Keratinocyte (primary cell): ENCODE results near the gene WNT16. TPM values are rescaled to one million over a fixed set of nuclear protein-coding genes. Genes with fewer than 3 reads are reported as not detected.

Experiments
- DNase-seq: peaks from one replicate; pipeline ENCODE4 v3.0.0-alpha.2; 2011; ENCODE audit warnings: low read depth, missing footprints, low spot score
- FAIRE-seq: peaks from 2 replicates; lab custom pipeline; 2011; peaks lifted over from hg19 to GRCh38; lab: Jason Lieb, UNC
- H2AFZ ChIP-seq: 2 replicates; pipeline ENCODE4 v1.6.0; 2012; ENCODE audit warnings: low read length, control low read depth, inconsistent platforms; ENCODE audit not compliant: control insufficient read depth
- H3K27ac ChIP-seq: 2 replicates; pipeline ENCODE4 v1.5.1; 2011; ENCODE audit warnings: low read length; ENCODE audit not compliant: control insufficient read depth, insufficient read depth
- H3K27me3 ChIP-seq: 3 replicates; pipeline ENCODE4 v1.6.0; 2011; ENCODE audit warnings: low read length; ENCODE audit not compliant: control insufficient read depth, insufficient read depth; ENCODE audit errors: extremely low read depth
- H3K36me3 ChIP-seq, 2 experiments: 2 replicates in 1 of 2; 3 replicates in 1 of 2; pipeline ENCODE4 v1.5.1; 2011; ENCODE audit warnings: low read length in 2 of 2, mild to moderate bottlenecking in 1 of 2; ENCODE audit not compliant: control insufficient read depth in 2 of 2, insufficient read depth in 2 of 2; ENCODE audit errors: extremely low read depth in 1 of 2
- H3K4me1 ChIP-seq: 3 replicates; pipeline ENCODE4 v1.5.1; 2011; ENCODE audit warnings: low read length; ENCODE audit not compliant: control insufficient read depth, insufficient read depth; ENCODE audit errors: extremely low read depth
- H3K4me2 ChIP-seq: 3 replicates; pipeline ENCODE4 v1.6.0; 2011; ENCODE audit warnings: low read depth, low read length; ENCODE audit not compliant: control insufficient read depth, insufficient read depth; ENCODE audit errors: extremely low read depth
- H3K4me3 ChIP-seq, 3 experiments: fragments of 200-600 bp in 1 of 3; sonication (generic) in 1 of 3; 2 replicates in 2 of 3; 3 replicates in 1 of 3; pipeline ENCODE4 v1.5.1; 2011 to 2016; ENCODE audit warnings: low read length in 3 of 3, mild to moderate bottlenecking in 3 of 3, control low read depth in 2 of 3, inconsistent platforms in 1 of 3, low read depth in 1 of 3, mixed read lengths in 1 of 3, mixed run types in 1 of 3, moderate library complexity in 1 of 3; ENCODE audit not compliant: control insufficient read depth in 2 of 3, insufficient read depth in 2 of 3; ENCODE audit errors: extremely low read depth in 1 of 3
- H3K79me2 ChIP-seq: 2 replicates; pipeline ENCODE4 v1.6.0; 2012; ENCODE audit warnings: low read length; ENCODE audit not compliant: control insufficient read depth, insufficient read depth
- H3K9ac ChIP-seq: 3 replicates; pipeline ENCODE4 v1.6.0; 2011; ENCODE audit warnings: low read length; ENCODE audit not compliant: control insufficient read depth, insufficient read depth; ENCODE audit errors: extremely low read depth
- H3K9me1 ChIP-seq: 3 replicates; pipeline ENCODE4 v1.6.0; 2011; ENCODE audit warnings: low read length; ENCODE audit not compliant: control insufficient read depth, insufficient read depth; ENCODE audit errors: extremely low read depth
- H3K9me3 ChIP-seq: 2 replicates; pipeline ENCODE4 v1.5.1; 2012; ENCODE audit warnings: low read depth, low read length; ENCODE audit not compliant: control insufficient read depth
- H4K20me1 ChIP-seq: 3 replicates; pipeline ENCODE4 v1.6.0; 2011; ENCODE audit warnings: low read length; ENCODE audit not compliant: control insufficient read depth, insufficient read depth; ENCODE audit errors: extremely low read depth
- EZH2 ChIP-seq: IDR thresholded peaks from one replicate; pipeline ENCODE4 v1.6.1; 2012; ENCODE audit warnings: inconsistent platforms, mild to moderate bottlenecking, low read length, moderate library complexity
- dilution Hi-C: fragments of 300-500 bp; cut with MboI; formaldehyde crosslinking; loops from one replicate; pipeline ENCODE4 v1.7.0; 2020; ENCODE audit warnings: low sequenced_read_pairs; ENCODE audit not compliant: extremely low pct_ligation_motif_present
- polyA plus RNA-seq, 5 experiments: library from polyadenylated mRNA; depleted of rRNA in 3 of 5; stranded (reverse) in 3 of 5; stranded (forward) in 1 of 5; unstranded in 1 of 5; fragments of >200 nt; gene quantifications; 1 replicate in 1 of 5; 2 replicates in 3 of 5; 3 replicates in 1 of 5; pipeline versions ENCODE4 v1.2.1 to v1.2.3, GENCODE V29; 2011 to 2012; ENCODE audit warnings: missing spikeins in 2 of 5, low read depth in 1 of 5, low replicate concordance in 1 of 5
- TF ChIP-seq, protein P1 (sequence below), 3 experiments: IDR thresholded peaks in 1 of 3; conservative IDR thresholded peaks in 1 of 3; optimal IDR thresholded peaks in 1 of 3; 2 replicates in 2 of 3; 3 replicates in 1 of 3; pipeline versions ENCODE3 to v1.5.1; 2011; ENCODE audit warnings: low read length in 3 of 3, mild to moderate bottlenecking in 3 of 3, moderate library complexity in 2 of 3, control low read depth in 1 of 3, inconsistent platforms in 1 of 3; ENCODE audit not compliant: insufficient read depth in 2 of 3; ENCODE audit errors: extremely low read depth in 1 of 3

WNT16 gene
- polyA plus RNA-seq, 1 donor (not counting 4 experiments of a cell fraction or from before 2014, with no cell fraction given), result not detected

DNA sequence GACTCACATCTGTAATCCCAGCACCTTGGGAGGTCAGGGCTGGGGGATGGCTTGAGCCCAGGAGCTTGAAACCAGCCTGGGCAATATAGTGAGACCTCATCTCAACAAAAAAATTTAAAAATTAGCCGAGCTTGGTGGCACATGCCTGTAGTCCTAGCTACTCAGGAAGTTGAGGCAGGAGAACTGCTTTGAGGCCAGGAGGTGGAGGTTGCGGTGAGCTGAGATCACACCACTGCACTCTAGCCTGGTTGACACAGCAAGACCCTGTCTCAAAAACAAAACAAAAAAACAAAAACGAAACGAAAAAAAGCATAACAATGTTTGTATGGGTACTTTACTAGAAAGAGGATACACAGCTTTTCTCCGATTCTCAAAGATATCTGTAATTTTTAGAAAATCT lies 31.8 kb downstream of the WNT16 start:
- DNase-seq (no peak), FAIRE-seq (no peak)
- Histone ChIP-seq H3K36me3 (peaks cover 16 to 17% of the 10 kb centered on the region in 2 experiments), H3K9me1 (no peaks in the 10 kb centered on the region), H3K9ac (no peak overlapping the region), H3K4me2 (no peak overlapping the region), H2AFZ (no peak overlapping the region), H3K9me3 (no peaks in the 10 kb centered on the region), H3K27ac (no peak overlapping the region), H3K4me1 (no peaks in the 10 kb centered on the region), H3K4me3 (no peak overlapping the region), H3K27me3 (no peaks in the 10 kb centered on the region), H4K20me1 (no peaks in the 10 kb centered on the region), H3K79me2 (peaks cover 6% of the 10 kb centered on the region)
- dilution Hi-C loops, result no loop called here
- TF ChIP-seq, protein P1, sequence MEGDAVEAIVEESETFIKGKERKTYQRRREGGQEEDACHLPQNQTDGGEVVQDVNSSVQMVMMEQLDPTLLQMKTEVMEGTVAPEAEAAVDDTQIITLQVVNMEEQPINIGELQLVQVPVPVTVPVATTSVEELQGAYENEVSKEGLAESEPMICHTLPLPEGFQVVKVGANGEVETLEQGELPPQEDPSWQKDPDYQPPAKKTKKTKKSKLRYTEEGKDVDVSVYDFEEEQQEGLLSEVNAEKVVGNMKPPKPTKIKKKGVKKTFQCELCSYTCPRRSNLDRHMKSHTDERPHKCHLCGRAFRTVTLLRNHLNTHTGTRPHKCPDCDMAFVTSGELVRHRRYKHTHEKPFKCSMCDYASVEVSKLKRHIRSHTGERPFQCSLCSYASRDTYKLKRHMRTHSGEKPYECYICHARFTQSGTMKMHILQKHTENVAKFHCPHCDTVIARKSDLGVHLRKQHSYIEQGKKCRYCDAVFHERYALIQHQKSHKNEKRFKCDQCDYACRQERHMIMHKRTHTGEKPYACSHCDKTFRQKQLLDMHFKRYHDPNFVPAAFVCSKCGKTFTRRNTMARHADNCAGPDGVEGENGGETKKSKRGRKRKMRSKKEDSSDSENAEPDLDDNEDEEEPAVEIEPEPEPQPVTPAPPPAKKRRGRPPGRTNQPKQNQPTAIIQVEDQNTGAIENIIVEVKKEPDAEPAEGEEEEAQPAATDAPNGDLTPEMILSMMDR (optimal IDR thresholded peaks at IDR 0.05 in 1 of 3, IDR thresholded peaks at IDR 0.05 in 1 of 3, conservative IDR thresholded peaks at IDR 0.05 in 1 of 3; ENCODE audit: extremely low read depth in 1 of 3, insufficient read depth in 2 of 3, low read length in 3 of 3), result no peak
- no peak for TF ChIP-seq EZH2

DNA sequence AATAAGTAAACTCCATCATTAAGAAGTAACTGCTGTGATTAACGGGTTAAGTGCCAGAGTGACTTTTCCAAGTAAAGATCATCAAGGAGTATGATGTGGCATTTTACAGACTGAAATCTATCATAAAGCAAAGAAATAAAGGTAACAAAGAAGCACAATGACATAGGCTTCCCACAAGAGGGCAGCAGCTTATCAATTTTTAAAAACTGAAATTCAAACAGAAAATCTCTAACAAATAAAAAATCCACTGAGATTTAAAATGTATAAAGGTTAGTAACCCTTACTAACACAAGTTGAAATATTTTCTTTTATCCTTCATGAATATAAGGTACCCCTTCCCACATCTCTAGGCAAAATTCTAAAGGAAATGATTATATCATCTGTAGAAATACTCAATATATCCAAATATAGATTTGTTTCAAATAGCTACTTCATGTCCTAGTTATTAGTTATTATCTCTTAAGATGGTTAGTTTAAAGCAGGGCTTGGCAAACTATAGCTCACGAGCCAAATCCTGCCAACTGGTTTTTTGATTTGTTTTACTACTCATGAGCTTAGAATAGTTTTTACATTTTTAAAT lies 38.1 kb downstream of the WNT16 start:
- Histone ChIP-seq H3K79me2 (peaks cover 12% of the 10 kb centered on the region), H3K9ac (no peak overlapping the region), H3K27ac (no peak overlapping the region), H3K4me2 (no peak overlapping the region), H3K4me1 (no peaks in the 10 kb centered on the region), H4K20me1 (no peaks in the 10 kb centered on the region), H3K9me1 (no peaks in the 10 kb centered on the region), H3K27me3 (no peaks in the 10 kb centered on the region), H3K9me3 (no peaks in the 10 kb centered on the region), H2AFZ (no peak overlapping the region), H3K4me3 (no peak overlapping the region), H3K36me3 (peaks cover 7 to 12% of the 10 kb centered on the region in 2 experiments)
- no peak for DNase-seq
- TF ChIP-seq EZH2, result no peak
- TF ChIP-seq, protein P1 (optimal IDR thresholded peaks at IDR 0.05 in 1 of 3, IDR thresholded peaks at IDR 0.05 in 1 of 3, conservative IDR thresholded peaks at IDR 0.05 in 1 of 3; ENCODE audit: extremely low read depth in 1 of 3, insufficient read depth in 2 of 3, low read length in 3 of 3), result peak in 2 of 3 experiments; percentile 36 to 38
- no peak for FAIRE-seq
- dilution Hi-C loops, result no loop called here
